AG10803 (cell line): ENCODE data around the gene NEDD4L.

Source experiments
- DNase-seq: peaks from one replicate; pipeline ENCODE4 v3.0.0; 2010; ENCODE audit warnings: low read depth
- H3K4me3 ChIP-seq: 2 replicates; pipeline ENCODE4 v1.5.1; 2011; ENCODE audit warnings: mild to moderate bottlenecking, low read length, control low read depth
- TF ChIP-seq, protein P1 (sequence below): conservative IDR thresholded peaks from 2 replicates; pipeline ENCODE4 v1.5.1; 2011; ENCODE audit warnings: mild to moderate bottlenecking, low read length, control low read depth, inconsistent platforms

Gene NEDD4L

DNA sequence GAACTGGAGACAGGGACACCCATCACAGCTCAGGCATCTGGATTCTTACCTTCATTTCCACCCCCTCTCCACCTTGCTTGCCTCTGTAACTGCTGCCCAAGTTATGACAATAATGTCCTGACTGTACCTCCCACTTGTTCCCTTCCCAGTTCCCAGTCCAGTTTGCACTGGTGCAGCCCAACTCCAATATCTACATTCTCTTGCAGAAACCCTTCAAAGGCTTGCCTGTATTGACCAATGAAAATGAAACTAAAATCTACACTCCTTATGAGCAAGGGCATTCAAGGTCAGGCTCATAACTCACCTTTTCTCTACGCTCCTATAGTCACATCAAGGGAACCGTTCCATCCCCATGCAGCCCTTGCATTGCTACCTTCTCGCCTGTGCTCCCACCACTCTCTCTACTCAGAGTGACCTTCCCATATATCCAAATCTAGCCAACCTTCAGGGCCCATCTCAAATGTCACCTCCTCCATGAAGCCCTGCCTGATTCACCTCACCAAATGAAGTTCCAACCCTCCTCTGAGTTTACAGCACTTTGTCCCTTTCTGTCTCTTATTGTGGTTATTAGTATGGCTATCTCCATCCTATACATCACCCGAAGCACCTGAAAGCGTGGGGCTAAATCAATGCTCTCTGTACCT lies 365.9 kb downstream of the NEDD4L start:
- DNase-seq = no peak
- TF ChIP-seq, protein P1, sequence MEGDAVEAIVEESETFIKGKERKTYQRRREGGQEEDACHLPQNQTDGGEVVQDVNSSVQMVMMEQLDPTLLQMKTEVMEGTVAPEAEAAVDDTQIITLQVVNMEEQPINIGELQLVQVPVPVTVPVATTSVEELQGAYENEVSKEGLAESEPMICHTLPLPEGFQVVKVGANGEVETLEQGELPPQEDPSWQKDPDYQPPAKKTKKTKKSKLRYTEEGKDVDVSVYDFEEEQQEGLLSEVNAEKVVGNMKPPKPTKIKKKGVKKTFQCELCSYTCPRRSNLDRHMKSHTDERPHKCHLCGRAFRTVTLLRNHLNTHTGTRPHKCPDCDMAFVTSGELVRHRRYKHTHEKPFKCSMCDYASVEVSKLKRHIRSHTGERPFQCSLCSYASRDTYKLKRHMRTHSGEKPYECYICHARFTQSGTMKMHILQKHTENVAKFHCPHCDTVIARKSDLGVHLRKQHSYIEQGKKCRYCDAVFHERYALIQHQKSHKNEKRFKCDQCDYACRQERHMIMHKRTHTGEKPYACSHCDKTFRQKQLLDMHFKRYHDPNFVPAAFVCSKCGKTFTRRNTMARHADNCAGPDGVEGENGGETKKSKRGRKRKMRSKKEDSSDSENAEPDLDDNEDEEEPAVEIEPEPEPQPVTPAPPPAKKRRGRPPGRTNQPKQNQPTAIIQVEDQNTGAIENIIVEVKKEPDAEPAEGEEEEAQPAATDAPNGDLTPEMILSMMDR = no peak
- H3K4me3 ChIP-seq = no peak overlapping the region

DNA sequence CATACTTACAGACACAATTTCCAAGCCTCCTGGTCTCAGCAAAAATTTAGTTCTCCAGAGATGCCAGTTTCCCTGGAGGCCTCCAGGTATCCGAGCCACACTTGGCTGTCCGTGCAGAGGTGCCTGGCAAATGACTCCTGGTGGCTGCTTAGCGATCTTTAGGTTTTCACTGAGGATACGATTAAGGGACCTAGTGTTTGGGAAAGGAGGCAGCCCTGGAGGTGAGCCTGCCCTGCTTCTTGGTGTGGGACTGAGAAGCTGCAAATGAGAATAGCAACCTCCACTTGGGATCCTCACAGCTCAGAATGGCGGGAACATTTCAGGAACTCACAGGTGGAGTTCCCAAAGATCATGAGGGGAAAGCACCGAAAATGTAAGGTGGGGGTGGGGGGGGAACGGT lies 367.3 kb downstream of the NEDD4L start:
- no peak for DNase-seq
- H3K4me3 ChIP-seq = no peak overlapping the region
- TF ChIP-seq, protein P1 = no peak

DNA sequence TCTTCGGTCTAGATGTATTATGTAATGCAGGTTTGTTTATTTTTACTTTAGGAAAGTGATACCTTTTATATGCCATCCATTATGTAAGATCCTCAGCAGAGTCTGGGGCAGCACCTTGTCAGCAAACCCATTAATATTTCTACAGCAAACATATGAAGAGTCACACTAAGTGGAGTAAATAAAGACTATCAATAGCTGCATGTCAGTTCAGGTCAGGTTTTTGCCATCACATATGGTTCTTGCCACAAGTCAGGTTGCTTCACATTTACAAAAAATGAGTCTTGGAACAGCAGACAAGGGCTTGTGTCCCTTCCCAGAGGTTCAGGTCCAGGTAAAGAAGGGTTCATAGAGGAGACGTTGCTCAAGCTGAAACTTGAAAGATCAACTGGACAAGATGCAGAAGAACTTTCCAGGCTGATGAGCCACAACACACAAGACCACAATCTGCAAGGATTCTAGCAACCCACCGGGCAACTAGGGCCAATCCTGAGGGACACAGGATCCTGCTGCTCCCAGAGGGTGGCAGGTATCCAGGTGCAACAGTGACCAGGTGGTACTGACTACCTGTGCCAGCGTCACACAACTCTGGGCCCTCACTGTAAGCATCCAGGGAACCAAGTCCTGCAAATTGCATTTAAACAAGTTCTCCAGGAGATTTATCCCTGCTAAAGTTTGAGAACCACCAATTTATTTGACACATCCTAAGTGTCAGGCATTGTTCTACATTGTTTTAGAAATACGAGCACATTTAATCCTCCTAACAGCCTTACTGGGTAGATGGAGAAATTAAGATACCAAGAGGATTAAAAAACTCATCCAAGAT lies 369.0 kb downstream of the NEDD4L start:
- TF ChIP-seq, protein P1 = no peak
- no peak for DNase-seq
- H3K4me3 ChIP-seq = no peak overlapping the region

DNA sequence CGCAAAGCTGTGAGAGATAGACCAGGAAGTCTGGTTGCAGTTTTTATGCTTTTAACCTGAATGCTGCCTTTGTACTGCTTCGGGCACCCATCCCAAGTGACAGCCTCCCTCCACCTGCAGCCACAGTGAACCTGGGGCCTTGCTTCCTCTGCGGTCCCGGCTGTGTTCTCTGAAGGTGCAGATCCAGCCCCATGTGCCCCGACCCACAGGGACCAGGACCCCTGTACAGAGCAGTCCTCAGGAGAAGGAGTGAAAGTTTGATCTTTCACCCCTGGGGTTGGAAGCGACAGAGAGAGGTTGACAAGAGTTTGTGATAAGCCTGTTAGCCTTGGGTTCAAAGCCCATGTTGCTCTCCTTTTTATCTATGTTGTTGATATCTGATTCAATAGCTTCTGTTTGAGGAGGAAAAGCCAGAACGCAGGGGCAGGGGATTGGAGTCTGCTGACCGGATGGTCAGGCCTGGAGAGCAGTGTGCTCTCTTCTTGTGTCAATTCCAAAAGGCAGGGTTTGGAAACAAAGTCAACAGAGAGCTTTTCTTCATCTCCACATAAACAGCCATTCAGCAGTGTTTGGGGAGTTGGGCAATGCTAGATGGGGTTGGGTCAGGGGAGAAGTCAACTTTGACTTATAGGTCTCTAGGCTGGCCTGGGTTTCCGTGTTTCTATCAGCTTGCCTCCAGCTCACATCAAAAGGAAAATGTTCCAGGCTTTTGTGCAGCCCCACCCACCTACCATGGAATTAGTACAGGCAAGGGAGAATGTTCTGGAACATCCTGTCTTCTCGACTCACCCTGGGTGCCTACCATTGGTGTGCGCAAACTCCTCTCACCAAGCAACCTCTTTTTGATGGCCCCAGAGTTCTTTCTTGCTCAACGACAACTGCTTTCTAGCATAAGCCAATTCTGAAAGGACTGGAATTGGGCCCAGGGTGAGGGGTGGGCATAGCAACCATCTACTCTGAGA lies 369.9 kb downstream of the NEDD4L start:
- H3K4me3 ChIP-seq = no peak overlapping the region
- TF ChIP-seq, protein P1 = no peak
- no peak for DNase-seq

DNA sequence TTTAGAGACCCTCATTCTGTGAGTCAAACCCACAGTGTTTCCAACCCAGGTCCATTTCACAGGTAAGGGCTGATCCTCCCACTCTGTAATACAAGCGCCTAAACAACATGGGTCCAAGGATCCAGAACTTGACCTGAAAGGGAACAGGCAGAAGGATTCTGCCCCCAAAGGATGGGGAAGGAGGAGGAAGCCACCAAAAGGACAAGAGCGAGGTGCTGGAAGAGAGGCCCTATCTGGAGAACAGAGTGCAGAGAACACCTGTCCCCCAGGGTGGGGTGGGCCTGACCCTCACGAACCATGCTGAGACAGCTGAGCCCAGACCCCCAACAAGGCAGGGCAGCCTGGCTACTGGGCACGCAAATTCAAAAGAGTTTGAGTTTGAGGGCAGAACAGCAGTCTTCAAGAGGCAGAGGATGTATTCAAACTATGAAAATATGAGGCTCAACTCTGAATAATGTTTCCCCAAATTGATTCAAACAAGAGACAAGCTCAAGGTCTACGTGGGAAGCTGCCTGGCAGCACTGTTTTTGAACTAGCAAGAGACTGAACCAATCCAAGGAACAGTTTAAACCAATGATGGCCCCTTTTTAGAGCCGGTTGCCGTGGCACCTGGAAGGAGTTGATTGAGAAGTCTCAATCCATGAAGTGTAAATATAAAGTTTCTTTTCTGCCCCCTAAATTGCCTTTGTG lies 372.1 kb downstream of the NEDD4L start:
- DNase-seq = no peak
- H3K4me3 ChIP-seq = no peak overlapping the region
- TF ChIP-seq, protein P1 = no peak

DNA sequence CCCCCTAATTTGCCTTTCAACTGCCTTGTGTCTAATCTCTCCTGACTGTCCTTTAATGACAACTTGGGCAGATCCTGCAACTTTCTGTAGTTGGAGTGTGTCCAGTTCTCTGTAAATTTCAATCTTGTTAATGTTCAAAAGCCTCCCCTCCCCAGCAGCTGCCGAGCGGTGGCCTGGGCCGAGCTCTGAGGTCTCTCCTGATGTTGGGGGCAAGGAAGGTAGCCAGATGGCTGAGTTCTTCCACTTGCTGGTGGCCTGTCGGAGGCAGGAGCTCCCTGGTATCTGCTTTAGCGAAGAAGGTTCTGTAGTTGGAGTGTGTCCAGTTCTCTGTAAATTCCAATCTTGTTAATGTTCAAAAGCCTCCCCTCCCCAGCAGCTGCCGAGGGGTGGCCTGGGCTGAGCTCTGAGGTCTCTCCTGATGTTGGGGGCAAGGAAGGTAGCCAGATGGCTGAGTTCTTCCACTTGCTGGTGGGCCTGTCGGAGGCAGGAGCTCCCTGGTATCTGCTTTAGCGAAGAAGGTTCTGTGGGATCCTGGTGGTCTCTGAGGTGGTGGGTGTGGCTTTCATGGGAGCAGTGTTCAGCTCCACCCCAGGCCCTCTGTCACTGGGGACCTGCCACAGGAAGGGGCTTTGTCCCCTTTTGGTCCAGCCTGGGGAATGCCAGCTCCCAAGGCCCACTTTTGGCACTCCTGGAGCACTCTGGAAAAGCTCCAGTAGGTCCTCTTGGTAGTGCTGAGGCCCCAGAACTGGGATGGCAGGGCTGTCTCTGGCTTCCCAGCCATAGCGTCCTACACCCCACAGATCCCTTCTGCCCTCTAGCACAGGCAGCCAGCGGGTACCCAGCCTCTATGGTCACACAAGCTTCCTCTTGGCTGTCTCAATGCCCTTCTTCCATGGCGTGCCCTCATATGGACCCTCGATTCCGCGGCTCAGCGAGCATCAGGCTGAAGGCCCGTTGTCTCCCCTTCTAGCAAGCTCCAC lies 373.0 kb downstream of the NEDD4L start:
- no peak overlapping the region for H3K4me3 ChIP-seq
- peak; percentile 42 for DNase-seq
- TF ChIP-seq, protein P1 = no peak
